ENCODE data around the gene ZNF496. TPM values are rescaled to one million over a fixed set of nuclear protein-coding genes. Genes with fewer than 3 reads are reported as not detected.

ZNF496 gene
- total RNA-seq, 2 donors from 2014 or later = 30.0 to 53.4 TPM

- WGBS, 2 donors = 95 to 99% methylated on average over 33 to 47 of the region's 47 CpGs
- H3K27ac ChIP-seq = no peak overlapping the region
- ATAC-seq = no peak
- DNase-seq = no peak
- intact Hi-C loops (cut with DNase I) = no loop called here
- H3K36me3 ChIP-seq (replicated peaks in 1 of 2; ENCODE audit: insufficient read depth in 1 of 2, low read depth in 2 of 2) = peaks cover 0 to 4% of the 10 kb centered on the region in 2 donors
- no peaks in the 10 kb centered on the region for H3K9me3 ChIP-seq
- TF ChIP-seq POLR2A (IDR thresholded peaks at IDR 0.05) (no peak), CTCF (IDR thresholded peaks at IDR 0.05) (no peak)
- no peaks in the 10 kb centered on the region for H3K27me3 ChIP-seq
- no peaks in the 10 kb centered on the region for H3K4me1 ChIP-seq
- no peak overlapping the region for H3K4me3 ChIP-seq
Observed at GRCh38 chr1:247300491-247301175, 31.0 kb downstream of the ZNF496 start.

GRCh38 chr1:247299723-247300381, 31.8 kb downstream of the ZNF496 start:
- H3K27ac ChIP-seq = no peak overlapping the region
- 85 to 92% methylated on average over 11 to 12 of the region's 12 CpGs for WGBS, 2 donors
- intact Hi-C loops (cut with DNase I) = no loop called here
- no peak overlapping the region for H3K4me3 ChIP-seq
- H3K9me3 ChIP-seq = no peaks in the 10 kb centered on the region
- no peak for TF ChIP-seq POLR2A (IDR thresholded peaks at IDR 0.05)
- TF ChIP-seq CTCF (IDR thresholded peaks at IDR 0.05) = no peak
- H3K27me3 ChIP-seq = no peaks in the 10 kb centered on the region
- H3K36me3 ChIP-seq (replicated peaks in 1 of 2; ENCODE audit: insufficient read depth in 1 of 2, low read depth in 2 of 2) = peaks cover 0 to 4% of the 10 kb centered on the region in 2 donors
- H3K4me1 ChIP-seq = no peaks in the 10 kb centered on the region
- no peak for DNase-seq
- ATAC-seq = no peak

GRCh38 chr1:247298701-247299100, 33.0 kb downstream of the ZNF496 start:
- peaks cover 0 to 2% of the 10 kb centered on the region in 2 donors for H3K36me3 ChIP-seq (replicated peaks in 1 of 2; ENCODE audit: insufficient read depth in 1 of 2, low read depth in 2 of 2)
- H3K27me3 ChIP-seq = no peaks in the 10 kb centered on the region
- H3K27ac ChIP-seq = no peak overlapping the region
- intact Hi-C loops (cut with DNase I) = no loop called here
- 71 to 81% methylated on average over 4 of the region's 4 CpGs for WGBS, 2 donors
- no peaks in the 10 kb centered on the region for H3K4me1 ChIP-seq
- ATAC-seq (no peak), DNase-seq (no peak)
- no peaks in the 10 kb centered on the region for H3K9me3 ChIP-seq
- TF ChIP-seq POLR2A (IDR thresholded peaks at IDR 0.05) (no peak), CTCF (IDR thresholded peaks at IDR 0.05) (no peak)
- H3K4me3 ChIP-seq = no peak overlapping the region

GRCh38 chr1:247298124-247298481, 33.6 kb downstream of the ZNF496 start:
- peaks cover 0 to 2% of the 10 kb centered on the region in 2 donors for H3K36me3 ChIP-seq (replicated peaks in 1 of 2; ENCODE audit: insufficient read depth in 1 of 2, low read depth in 2 of 2)
- intact Hi-C loops (cut with DNase I) = no loop called here
- ATAC-seq (no peak), DNase-seq (no peak)
- no peaks in the 10 kb centered on the region for H3K27me3 ChIP-seq
- no peak overlapping the region for H3K4me3 ChIP-seq
- H3K9me3 ChIP-seq = no peaks in the 10 kb centered on the region
- no peak for TF ChIP-seq POLR2A (IDR thresholded peaks at IDR 0.05)
- no peak for TF ChIP-seq CTCF (IDR thresholded peaks at IDR 0.05)
- H3K27ac ChIP-seq = no peak overlapping the region
- no peaks in the 10 kb centered on the region for H3K4me1 ChIP-seq
- 66 to 72% methylated on average over 6 of the region's 6 CpGs for WGBS, 2 donors
